Endothelial cell of umbilical vein (primary cell): ENCODE measurements around the gene GCA.

ENCODE experiments used
- CTCF ChIP-seq, 2 donors: IDR thresholded peaks; 1 replicate in 1 of 2; 2 replicates in 1 of 2; pipeline ENCODE4 v1.5.1; 2011; ENCODE audit warnings: low read length in 2 of 2, mild to moderate bottlenecking in 2 of 2, moderate library complexity in 2 of 2, control low read depth in 1 of 2, inconsistent platforms in 1 of 2, low read depth in 1 of 2; ENCODE audit not compliant: insufficient read depth in 1 of 2; ENCODE audit errors: extremely low read depth in 1 of 2
- FOS ChIP-seq: IDR thresholded peaks from 2 replicates; pipeline ENCODE4 v1.6.1; 2011; ENCODE audit warnings: mild to moderate bottlenecking, low read length, moderate library complexity, borderline replicate concordance; ENCODE audit not compliant: insufficient read depth
- MAX ChIP-seq: IDR thresholded peaks from 2 replicates; pipeline ENCODE4 v1.6.1; 2011; ENCODE audit not compliant: insufficient read depth, insufficient read length
- POLR2AphosphoS5 ChIP-seq: IDR thresholded peaks from 2 replicates; pipeline ENCODE4 v1.6.1; 2012; ENCODE audit warnings: low read depth, mild to moderate bottlenecking, control low read depth, low read length, moderate library complexity; ENCODE audit not compliant: insufficient read depth

DNA sequence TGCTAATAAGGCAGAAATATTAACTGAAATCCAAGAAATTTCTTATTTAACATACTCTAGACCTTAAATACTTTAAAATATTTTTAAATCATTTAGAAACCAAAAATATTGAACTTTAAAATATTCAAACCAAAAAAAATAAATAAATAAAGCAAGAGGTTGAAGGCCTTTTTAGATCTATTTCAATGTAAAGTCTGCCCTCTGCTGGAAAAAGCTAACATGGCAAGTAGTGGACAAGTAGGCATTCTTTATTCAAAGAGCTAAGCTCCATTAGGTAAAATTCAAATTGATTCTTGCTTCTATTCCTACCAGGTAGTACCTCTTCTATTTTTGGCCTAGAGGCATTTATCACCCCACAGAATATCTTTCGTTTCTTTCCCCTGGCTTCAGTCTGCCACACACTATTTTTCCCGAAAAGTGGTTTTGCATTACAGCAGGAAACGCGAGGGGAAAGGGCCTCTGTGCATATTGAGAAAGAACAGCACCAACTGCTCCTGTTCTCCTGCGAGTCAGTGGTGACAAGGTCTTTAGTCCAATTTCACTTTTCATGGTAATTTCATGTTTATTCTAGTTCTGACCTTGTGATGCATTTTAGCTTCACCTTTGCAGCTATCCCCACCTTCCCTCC is 45.9 kb upstream of the GCA start:
- TF ChIP-seq POLR2AphosphoS5 = no peak
- peak; percentile 42 to 58 for TF ChIP-seq CTCF (IDR thresholded peaks at IDR 0.05; ENCODE audit: extremely low read depth in 1 of 2, insufficient read depth in 1 of 2, low read depth in 1 of 2, low read length in 2 of 2)
- TF ChIP-seq MAX = no peak
- no peak for TF ChIP-seq FOS
